H9 (cell line): ENCODE measurements around the gene ABCG8. TPM values are rescaled to one million over a fixed set of nuclear protein-coding genes. Genes with fewer than 3 reads are reported as not detected.

Source experiments
- DNase-seq: peaks from one replicate; pipeline ENCODE4 v3.0.0-alpha.2; 2017
- H2AFZ ChIP-seq: one replicate; pipeline ENCODE4 v1.6.1; 2013; ENCODE audit warnings: mild to moderate bottlenecking, low read length, control low read depth, moderate library complexity
- H2AK5ac ChIP-seq: 2 replicates; pipeline ENCODE4 v1.6.1; 2013; ENCODE audit warnings: low read length, control low read depth, mixed read lengths; ENCODE audit not compliant: insufficient read length
- H2BK120ac ChIP-seq: one replicate; pipeline ENCODE4 v1.6.1; 2013; ENCODE audit warnings: low read depth, mild to moderate bottlenecking, low read length, control low read depth, inconsistent platforms; ENCODE audit not compliant: poor library complexity, severe bottlenecking
- H2BK12ac ChIP-seq: 2 replicates; pipeline ENCODE4 v1.6.1; 2013; ENCODE audit warnings: low read length, control low read depth, mixed read lengths, low read depth; ENCODE audit not compliant: insufficient read length
- H2BK15ac ChIP-seq: 2 replicates; pipeline ENCODE4 v1.6.1; 2013; ENCODE audit warnings: low read depth, low read length, control low read depth
- H2BK20ac ChIP-seq: one replicate; pipeline ENCODE4 v1.6.1; 2013; ENCODE audit warnings: low read depth, mild to moderate bottlenecking, low read length, control low read depth, inconsistent platforms; ENCODE audit not compliant: poor library complexity, severe bottlenecking
- H2BK5ac ChIP-seq: 2 replicates; pipeline ENCODE4 v1.6.1; 2013; ENCODE audit warnings: low read length, control low read depth, mixed read lengths; ENCODE audit not compliant: insufficient read length
- H3K14ac ChIP-seq: 2 replicates; pipeline ENCODE4 v1.6.1; 2013; ENCODE audit warnings: low read length, control low read depth; ENCODE audit not compliant: insufficient read depth
- H3K18ac ChIP-seq: 2 replicates; pipeline ENCODE4 v1.6.1; 2013; ENCODE audit warnings: low read depth, mild to moderate bottlenecking, mixed read lengths, low read length, control low read depth; ENCODE audit not compliant: insufficient read length
- H3K23ac ChIP-seq: 2 replicates; pipeline ENCODE4 v1.6.1; 2013; ENCODE audit warnings: low read length, control low read depth, mixed read lengths, low read depth; ENCODE audit not compliant: insufficient read length
- H3K23me2 ChIP-seq: 2 replicates; pipeline ENCODE4 v1.6.1; 2013; ENCODE audit warnings: low read depth, mild to moderate bottlenecking, mixed read lengths, low read length, control low read depth; ENCODE audit not compliant: insufficient read length, poor library complexity, severe bottlenecking
- H3K27ac ChIP-seq: 2 replicates; pipeline ENCODE4 v1.5.1; 2013; ENCODE audit warnings: low read length, control low read depth, mixed read lengths, low read depth; ENCODE audit not compliant: insufficient read length
- H3K27me3 ChIP-seq: 2 replicates; pipeline ENCODE4 v1.6.1; 2013; ENCODE audit warnings: low read length, control low read depth, inconsistent platforms; ENCODE audit not compliant: insufficient read depth
- H3K4ac ChIP-seq: 2 replicates; pipeline ENCODE4 v1.6.1; 2013; ENCODE audit warnings: low read depth, mild to moderate bottlenecking, control low read depth, inconsistent platforms, low read length, moderate library complexity
- H3K4me1 ChIP-seq: 2 replicates; pipeline ENCODE4 v1.6.1; 2013; ENCODE audit warnings: low read length, control low read depth, inconsistent platforms; ENCODE audit not compliant: insufficient read depth
- H3K4me2 ChIP-seq: 2 replicates; pipeline ENCODE4 v1.6.1; 2013; ENCODE audit warnings: low read length, control low read depth, mixed read lengths; ENCODE audit not compliant: insufficient read length, insufficient read depth
- H3K56ac ChIP-seq: 2 replicates; pipeline ENCODE4 v1.6.1; 2013; ENCODE audit warnings: low read depth, mild to moderate bottlenecking, mixed read lengths, low read length, control low read depth; ENCODE audit not compliant: insufficient read length
- H3K79me1 ChIP-seq: 2 replicates; pipeline ENCODE4 v1.6.1; 2013; ENCODE audit warnings: low read depth, mild to moderate bottlenecking, moderate library complexity, low read length, control low read depth, inconsistent platforms; ENCODE audit not compliant: insufficient read depth, poor library complexity, severe bottlenecking
- H3K79me2 ChIP-seq: 2 replicates; pipeline ENCODE4 v1.6.1; 2013; ENCODE audit warnings: low read length, control low read depth, inconsistent platforms; ENCODE audit not compliant: insufficient read depth
- H3K9ac ChIP-seq: 2 replicates; pipeline ENCODE4 v1.6.1; 2013; ENCODE audit warnings: low read length, control low read depth, mixed read lengths; ENCODE audit not compliant: insufficient read length; ENCODE audit errors: extremely low read depth
- H3K9me3 ChIP-seq: one replicate; pipeline ENCODE4 v1.6.1; 2013; ENCODE audit warnings: low read depth, low read length, inconsistent platforms; ENCODE audit not compliant: control insufficient read depth
- H3T11ph ChIP-seq: one replicate; pipeline ENCODE4 v1.6.1; 2013; ENCODE audit warnings: mild to moderate bottlenecking, low read length, control low read depth, inconsistent platforms
- H4K20me1 ChIP-seq: one replicate; pipeline ENCODE4 v1.6.1; 2013; ENCODE audit not compliant: control insufficient read depth, insufficient read length, insufficient read depth
- H4K5ac ChIP-seq: 2 replicates; pipeline ENCODE4 v1.6.1; 2013; ENCODE audit warnings: low read depth, mild to moderate bottlenecking, mixed read lengths, low read length, control low read depth; ENCODE audit not compliant: insufficient read length
- H4K8ac ChIP-seq: replicated peaks from 2 replicates; pipeline ENCODE4 v1.6.1; 2013; ENCODE audit warnings: low read length, control low read depth, mixed read lengths, low read depth; ENCODE audit not compliant: insufficient read length
- H4K91ac ChIP-seq: 2 replicates; pipeline ENCODE4 v1.6.1; 2013; ENCODE audit warnings: low read depth, mild to moderate bottlenecking, moderate library complexity, mixed read lengths, low read length, control low read depth; ENCODE audit not compliant: insufficient read length
- H3K27ac Mint-ChIP-seq, 3 experiments: 2 replicates in 2 of 3; 3 replicates in 1 of 3; pipeline ENCODE4 v1.8.0; 2020 to 2021; ENCODE audit warnings: mixed read lengths in 3 of 3, mild to moderate bottlenecking in 1 of 3, moderate library complexity in 1 of 3
- H3K27me3 Mint-ChIP-seq: 2 replicates; pipeline ENCODE4 v1.8.0; 2021; ENCODE audit warnings: low read depth, mild to moderate bottlenecking, moderate library complexity, mixed read lengths
- H3K36me3 Mint-ChIP-seq, 3 experiments: 2 replicates in 2 of 3; 3 replicates in 1 of 3; pipeline ENCODE4 v1.8.0; 2020 to 2021; ENCODE audit warnings: low read depth in 3 of 3, mixed read lengths in 3 of 3; ENCODE audit not compliant: insufficient read depth in 1 of 3
- H3K4me1 Mint-ChIP-seq, 2 experiments: 2 replicates each; pipeline ENCODE4 v1.8.0; 2020; ENCODE audit warnings: mixed read lengths in 2 of 2
- H3K4me3 Mint-ChIP-seq, 2 experiments: 2 replicates in 1 of 2; 3 replicates in 1 of 2; pipeline ENCODE4 v1.8.0; 2020 to 2021; ENCODE audit warnings: mild to moderate bottlenecking in 2 of 2, mixed read lengths in 2 of 2, moderate library complexity in 1 of 2
- H3K9me3 Mint-ChIP-seq, 2 experiments: 2 replicates in 1 of 2; 3 replicates in 1 of 2; pipeline ENCODE4 v1.8.0; 2020; ENCODE audit warnings: mild to moderate bottlenecking in 2 of 2, mixed read lengths in 2 of 2, moderate library complexity in 1 of 2
- WGBS: extraction: QIAGEN DNeasy Blood & Tissue Kit; methylation state at CpG from one replicate; pipeline ENCODE4 v1.1.7; 2013; ENCODE audit warnings: missing lambda C conversion rate, low lambda C conversion rate, mixed read lengths; ENCODE audit not compliant: insufficient read length; ENCODE audit errors: extremely low coverage; 5-methylcytosine and 5-hydroxymethylcytosine counted together
- total RNA-seq: library from RNA; stranded (reverse); gene quantifications from 2 replicates; pipeline ENCODE4 v1.2.1, GENCODE V29; 2021
- TF ChIP-seq, protein P1 (sequence below): fragments of 200-600 bp; sonication (generic); conservative IDR thresholded peaks from 3 replicates; pipeline ENCODE4 v1.8.0; 2021; ENCODE audit warnings: antibody characterized with exemption, mild to moderate bottlenecking

The ABCG8 gene
- total RNA-seq, 1 experiment from 2014 or later: not detected

- Histone ChIP-seq H2AK5ac (no peak overlapping the region), H3K4me1 (no peaks in the 10 kb centered on the region), H2BK20ac (no peak overlapping the region), H3K18ac (no peak overlapping the region), H3K4me2 (no peak overlapping the region), H3K56ac (no peak overlapping the region), H2BK120ac (no peak overlapping the region), H3K23ac (no peak overlapping the region), H3K79me1 (no peaks in the 10 kb centered on the region), H3K23me2 (no peaks in the 10 kb centered on the region), H3K4ac (no peak overlapping the region), H3K14ac (no peak overlapping the region), H4K8ac (no peak overlapping the region), H2AFZ (no peak overlapping the region), H3K27me3 (no peaks in the 10 kb centered on the region), H4K91ac (no peak overlapping the region), H3T11ph (no peak overlapping the region), H4K20me1 (no peaks in the 10 kb centered on the region), H4K5ac (no peak overlapping the region), H3K9ac (no peak overlapping the region), H3K79me2 (no peaks in the 10 kb centered on the region), H2BK12ac (no peak overlapping the region), H3K27ac (no peak overlapping the region), H2BK15ac (no peak overlapping the region), H2BK5ac (no peak overlapping the region), H3K9me3 (no peaks in the 10 kb centered on the region)
- DNase-seq: no peak
- no peaks in the 10 kb centered on the region; a peak in 1 of 7 replicates for H3K36me3 Mint-ChIP-seq
- no peak overlapping the region for H3K4me3 Mint-ChIP-seq
- TF ChIP-seq, protein P1, sequence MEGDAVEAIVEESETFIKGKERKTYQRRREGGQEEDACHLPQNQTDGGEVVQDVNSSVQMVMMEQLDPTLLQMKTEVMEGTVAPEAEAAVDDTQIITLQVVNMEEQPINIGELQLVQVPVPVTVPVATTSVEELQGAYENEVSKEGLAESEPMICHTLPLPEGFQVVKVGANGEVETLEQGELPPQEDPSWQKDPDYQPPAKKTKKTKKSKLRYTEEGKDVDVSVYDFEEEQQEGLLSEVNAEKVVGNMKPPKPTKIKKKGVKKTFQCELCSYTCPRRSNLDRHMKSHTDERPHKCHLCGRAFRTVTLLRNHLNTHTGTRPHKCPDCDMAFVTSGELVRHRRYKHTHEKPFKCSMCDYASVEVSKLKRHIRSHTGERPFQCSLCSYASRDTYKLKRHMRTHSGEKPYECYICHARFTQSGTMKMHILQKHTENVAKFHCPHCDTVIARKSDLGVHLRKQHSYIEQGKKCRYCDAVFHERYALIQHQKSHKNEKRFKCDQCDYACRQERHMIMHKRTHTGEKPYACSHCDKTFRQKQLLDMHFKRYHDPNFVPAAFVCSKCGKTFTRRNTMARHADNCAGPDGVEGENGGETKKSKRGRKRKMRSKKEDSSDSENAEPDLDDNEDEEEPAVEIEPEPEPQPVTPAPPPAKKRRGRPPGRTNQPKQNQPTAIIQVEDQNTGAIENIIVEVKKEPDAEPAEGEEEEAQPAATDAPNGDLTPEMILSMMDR: no peak
- no peaks in the 10 kb centered on the region for H3K9me3 Mint-ChIP-seq
- WGBS: no CpG with 5 or more reads among the region's 7 CpGs
- no peaks in the 10 kb centered on the region; the same call in none of the 2 replicates for H3K27me3 Mint-ChIP-seq
- H3K27ac Mint-ChIP-seq: no peak overlapping the region
- peaks cover 7 to 8% of the 10 kb centered on the region in 2 experiments for H3K4me1 Mint-ChIP-seq
These were observed 19.1 kb upstream of the ABCG8 start for GRCh38 chr2:43819491-43820163.
